NOMO-1 treated with DMSO at 0.1 percent for 48 hours (cell line): ENCODE results near the gene TBKBP1.
A peak's percentile ranks its signal among the peaks of the same experiment; 100 is the strongest.
"Not testable (repeated sequence)": the region's sequence is repeated elsewhere in the genome, so short reads cannot be mapped to it uniquely, and the experiment has no call there.

Experiments
- DNase-seq: peaks from one replicate; lab custom pipeline; 2025; ENCODE audit not compliant: unreplicated experiment; lab: John Stamatoyannopoulos, UW

TBKBP1 gene

DNA sequence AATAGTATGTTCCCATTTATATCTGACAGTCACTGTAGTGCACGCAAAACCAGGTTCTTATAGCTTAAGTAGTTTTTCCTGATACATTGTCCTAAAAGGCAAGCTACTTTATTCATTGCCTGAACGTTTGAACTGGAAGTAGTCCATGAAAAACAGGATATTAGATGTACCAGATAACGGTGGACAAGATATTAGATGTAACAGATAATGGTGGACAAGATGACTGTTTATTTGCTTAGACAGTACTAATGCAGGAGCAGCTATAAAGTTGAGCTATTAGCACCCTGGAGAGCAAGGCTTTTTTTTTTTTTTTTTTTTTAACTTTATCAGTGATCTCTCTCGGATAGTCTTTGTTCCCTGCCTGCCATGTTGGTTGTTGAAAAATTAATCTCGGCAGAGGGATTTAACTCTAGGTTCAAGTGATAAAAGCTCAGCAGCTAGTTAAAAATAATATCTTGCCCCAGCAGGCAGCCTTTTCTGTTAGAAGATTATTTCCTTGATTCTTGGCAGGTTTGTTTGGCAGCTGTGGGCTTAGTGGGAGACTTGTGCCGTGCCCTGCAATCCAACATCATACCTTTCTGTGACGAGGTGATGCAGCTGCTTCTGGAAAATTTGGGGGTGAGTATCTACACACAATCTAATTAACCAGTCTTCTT lies 17.3 kb upstream of the TBKBP1 start:
- DNase-seq, result no peak

DNA sequence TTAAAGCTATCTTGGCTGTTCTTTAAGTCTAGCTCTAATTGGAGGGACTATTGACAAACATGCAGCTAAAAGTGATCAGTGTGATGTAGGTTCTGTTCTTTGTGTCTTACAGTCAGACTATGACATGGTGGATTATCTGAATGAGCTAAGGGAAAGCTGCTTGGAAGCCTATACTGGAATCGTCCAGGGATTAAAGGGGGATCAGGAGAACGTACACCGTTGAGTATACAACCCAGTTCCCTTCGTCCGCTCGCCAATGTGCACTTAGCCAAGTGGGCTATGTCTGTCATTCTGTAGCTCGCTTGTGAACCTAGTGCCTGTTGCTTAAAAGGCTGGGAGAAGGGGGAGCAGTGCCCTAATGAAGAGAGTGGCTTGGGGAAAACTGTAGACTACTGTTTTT lies 15.8 kb upstream of the TBKBP1 start:
- DNase-seq, result no peak

DNA sequence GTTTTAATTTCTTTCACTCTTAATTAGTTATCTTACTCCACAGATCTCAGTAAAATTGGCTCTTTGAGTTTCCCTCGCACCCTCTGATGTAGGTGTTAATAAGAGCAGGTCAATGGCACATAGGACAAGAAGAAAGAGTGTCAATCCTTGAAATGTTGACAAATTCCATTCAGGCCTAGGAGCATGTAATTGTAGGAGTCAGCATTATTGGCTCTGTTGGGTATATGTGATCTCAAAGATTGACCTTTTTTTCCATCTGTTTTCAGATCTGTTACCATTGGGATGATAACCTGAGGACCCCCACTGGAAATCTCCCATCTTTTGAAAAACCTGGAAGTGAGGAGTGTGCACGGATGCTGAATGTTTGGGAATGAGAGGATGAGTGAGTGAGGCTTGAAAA lies 11.8 kb upstream of the TBKBP1 start:
- no peak for DNase-seq

DNA sequence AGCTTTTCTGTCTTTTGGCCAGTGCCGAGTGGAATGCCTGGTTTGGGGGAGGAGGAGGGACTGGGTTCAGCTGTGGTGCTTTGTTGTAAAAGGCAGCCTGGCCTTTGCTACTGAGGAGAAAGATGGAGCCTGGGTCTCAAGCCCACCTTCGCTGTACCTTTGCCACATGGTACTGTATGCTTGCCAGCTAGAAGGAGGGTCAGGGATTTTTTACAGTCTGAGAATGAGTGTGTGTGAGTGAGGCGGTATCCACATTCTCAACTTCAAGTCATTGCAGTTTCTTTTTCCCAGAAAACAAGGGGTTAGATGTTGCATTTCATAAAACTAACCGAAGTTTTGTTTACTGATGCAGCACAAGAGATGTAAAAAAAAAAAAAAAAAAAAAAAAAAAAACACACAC lies 11.2 kb upstream of the TBKBP1 start:
- not testable (repeated sequence) for DNase-seq

DNA sequence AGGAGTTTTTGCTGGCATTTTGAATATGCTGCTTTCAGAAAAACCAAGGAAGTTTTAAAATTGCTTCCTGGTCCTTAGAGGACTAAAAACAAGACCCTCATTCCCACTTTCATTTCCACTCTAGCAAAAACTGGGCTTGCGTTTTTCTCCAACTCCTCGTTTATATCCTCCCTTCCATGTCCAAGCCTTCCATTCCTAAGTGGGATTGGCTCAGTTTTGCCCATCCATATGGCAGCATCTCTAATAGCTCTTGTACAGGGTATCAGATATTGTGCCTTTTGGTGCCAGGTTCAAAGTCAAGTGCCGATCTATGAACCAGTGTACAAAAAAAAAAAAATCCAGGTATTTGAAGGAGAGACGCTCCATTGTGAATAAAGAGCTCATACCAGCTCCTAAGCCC lies 9.9 kb upstream of the TBKBP1 start:
- DNase-seq, result no peak

DNA sequence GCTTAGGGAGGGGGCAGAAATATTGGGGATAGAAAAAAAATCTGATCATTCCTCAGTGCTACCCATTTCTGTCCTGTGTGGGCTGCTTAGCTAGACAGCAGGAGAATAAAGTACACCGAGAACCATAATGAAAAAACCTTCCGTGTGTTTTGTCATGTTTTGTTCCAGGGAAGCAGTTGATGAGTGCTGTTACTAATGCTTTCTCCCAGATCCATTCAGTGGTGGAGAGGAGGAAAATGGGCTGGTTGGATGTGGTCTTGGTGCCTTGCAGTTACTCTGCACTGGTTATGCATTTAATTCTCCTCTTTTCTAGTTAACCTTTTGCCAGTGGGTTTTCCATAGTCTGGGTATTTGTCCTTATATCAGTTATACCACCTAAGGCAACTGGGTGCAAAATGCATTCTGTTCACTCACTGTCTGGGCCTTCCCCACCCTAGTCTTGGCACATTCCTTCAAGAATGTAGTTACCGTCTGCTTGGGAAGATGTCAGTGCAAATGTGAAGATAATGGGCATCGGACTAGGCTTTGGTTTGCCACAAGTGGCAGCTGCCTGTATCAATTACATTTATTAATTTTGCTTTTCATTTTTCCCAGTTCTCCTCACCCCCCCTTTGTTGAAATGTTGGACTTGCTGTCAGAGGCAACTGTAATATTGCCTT lies 9.3 kb upstream of the TBKBP1 start:
- no peak for DNase-seq

DNA sequence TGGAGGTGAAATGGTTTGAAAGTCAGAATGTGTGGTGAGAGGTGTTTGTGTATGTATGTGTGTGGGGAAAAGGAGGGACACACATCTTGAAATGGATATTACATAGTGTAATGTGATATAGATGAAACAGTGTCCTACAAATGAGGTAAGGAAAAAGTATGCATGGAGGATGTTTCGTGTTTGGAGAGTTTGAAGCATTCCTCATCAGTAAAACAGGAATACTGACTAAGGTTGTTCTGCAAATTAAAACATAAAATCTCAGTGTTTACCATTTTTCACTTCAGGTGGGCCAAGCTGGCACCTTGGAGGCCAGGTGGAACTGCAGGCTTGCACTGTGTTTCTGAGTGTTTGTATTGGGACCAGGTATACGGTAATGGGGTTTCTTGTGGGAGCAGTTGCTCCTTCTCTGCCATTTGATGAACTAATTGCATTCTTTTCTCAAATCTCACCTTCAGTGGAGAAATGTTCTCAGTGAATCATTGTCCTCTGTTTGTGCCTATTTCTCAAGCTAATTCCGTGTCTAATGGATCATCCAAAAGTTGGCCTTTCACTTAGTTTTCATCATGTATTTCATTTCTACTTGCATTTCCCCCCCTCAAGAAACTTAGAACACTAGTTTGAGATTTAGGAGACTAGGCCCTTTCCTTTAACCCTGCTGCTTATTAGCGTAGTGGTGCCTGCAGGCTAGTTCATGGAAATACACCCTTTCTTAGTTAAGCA lies 8.2 kb upstream of the TBKBP1 start:
- no peak for DNase-seq

DNA sequence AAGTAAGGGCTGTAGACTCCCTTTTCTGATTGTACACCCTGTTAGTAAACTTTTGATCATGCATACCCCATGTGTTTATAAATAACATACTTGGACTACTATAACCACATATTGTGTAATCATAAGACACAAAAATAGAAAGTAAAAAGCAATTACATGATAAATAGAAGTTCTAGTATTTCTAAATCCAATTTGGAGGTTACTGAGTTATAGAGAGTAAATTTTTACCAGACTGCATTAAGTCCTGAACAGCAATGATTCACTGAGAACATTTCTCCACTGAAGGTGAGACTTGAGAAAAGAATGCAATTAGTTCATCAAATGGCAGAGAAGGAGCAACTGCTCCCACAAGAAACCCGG lies 7.7 kb upstream of the TBKBP1 start:
- no peak for DNase-seq

DNA sequence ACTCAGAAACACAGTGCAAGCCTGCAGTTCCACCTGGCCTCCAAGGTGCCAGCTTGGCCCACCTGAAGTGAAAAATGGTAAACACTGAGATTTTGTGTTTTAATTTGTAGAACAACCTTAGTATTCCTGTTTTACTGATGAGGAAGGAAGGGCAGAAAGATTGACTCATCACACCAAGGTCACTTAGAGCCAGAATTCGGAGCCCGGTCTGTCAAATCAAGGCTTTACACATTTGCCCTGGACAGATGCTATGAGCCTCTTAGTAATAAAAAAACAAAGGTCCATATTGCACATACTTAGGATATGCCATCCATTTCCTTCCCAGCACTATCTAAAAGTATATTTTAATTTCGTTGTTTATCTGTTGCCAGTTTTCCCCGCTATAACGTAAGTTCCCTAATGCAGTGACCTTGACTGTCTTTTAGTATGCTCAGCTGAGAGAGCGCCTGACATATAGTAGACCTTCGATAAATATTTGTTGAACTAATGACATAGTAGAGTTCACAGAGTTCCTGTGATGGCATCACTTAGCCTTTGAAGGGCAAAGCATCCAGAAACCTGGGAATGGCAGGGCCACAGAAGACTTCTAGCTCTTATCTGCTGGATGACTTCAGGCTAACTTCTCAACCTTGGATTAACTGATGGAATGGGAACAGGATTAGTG lies 7.2 kb upstream of the TBKBP1 start:
- DNase-seq, result no peak

DNA sequence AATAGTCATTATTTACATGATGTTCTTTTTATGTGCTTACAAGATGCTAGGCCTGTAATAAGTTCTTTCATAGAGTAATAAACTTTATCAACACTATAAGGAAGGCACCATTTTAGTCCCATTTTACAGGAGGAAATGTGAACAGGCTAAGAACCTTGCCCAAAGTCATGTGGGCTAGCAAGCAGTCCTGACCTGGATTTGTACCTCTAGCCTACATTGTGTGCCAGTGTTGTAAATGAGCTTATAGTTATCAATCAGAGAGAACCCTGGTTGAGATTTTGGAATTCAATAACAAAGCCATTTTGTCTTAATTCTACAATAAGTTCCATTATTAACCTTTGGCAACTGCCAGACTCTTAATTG lies 6.7 kb upstream of the TBKBP1 start:
- DNase-seq, result no peak

DNA sequence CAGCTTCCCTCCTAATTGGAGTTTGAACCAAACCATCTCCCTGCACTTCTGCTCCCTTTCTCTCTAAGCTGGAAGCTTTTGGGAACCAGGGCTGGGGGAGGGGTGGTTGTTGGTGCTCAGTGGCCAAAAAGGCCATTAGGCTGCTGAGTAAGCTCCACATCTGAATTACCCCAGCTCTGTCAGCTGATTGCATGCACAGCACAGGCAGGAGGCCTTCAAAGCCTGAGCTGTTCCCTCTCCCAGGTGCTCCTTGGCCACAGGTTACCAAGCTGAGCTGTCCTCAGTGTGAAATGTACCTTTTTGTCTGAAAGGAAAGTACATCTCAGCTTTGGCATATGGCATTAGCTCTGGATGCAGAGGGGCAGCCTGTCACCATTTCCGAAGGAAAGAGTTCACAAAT lies 6.2 kb upstream of the TBKBP1 start:
- no peak for DNase-seq

DNA sequence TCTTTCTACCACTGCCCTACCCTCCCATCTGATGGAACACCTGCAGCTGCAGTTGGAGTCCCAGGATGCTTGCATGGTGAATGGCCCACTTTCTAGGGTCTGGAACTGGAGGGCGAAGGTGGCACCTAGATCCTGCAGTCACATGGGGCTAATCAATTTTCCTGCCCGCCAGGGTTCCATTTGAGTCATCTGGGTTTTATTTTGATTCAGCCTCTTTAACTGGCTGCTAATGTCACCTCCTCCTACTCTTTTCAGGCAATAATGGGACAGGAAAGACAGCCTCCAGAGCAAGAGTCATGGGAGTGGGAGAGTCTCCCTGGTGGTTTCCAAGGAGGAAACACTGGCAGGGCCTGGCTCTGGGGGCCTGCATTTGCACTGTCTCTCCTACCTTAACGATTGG lies 3.8 kb upstream of the TBKBP1 start:
- no peak for DNase-seq

DNA sequence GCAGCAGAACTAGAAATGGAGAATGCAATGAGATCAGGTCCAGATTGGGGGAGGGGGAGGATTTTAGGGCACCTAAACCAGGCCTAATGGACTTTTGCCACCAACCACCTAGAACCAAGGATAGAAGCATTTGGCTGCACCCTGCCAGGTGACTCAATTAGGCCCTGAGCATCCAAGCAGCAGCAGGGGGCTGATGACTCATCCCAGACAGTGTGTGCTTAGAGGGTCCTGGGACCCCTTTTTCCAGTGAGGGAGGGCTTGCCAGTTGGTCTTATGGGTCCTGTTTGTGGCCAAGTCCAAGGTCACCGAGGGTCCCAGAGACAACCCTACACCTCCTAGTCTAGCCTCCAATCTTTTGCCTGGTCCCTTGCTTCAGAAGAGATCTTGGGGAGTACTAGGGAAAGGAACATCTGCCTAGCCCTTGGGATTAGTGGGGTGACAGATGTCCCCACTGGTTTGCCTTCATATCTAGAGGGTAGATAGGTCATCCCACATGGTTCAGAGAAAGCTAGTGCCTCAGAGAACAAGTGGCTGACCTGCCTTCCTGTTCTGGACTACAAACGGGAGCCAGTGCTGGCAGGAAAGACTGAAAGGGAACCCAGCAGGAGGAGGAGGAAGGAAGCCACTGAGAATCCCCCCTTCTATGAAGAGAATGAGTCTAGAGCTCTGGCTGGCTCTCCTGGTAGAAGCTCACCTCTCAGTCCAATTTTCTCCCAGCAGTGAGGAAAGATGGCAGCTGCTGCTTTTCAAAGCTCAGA lies 1.6 kb upstream of the TBKBP1 start:
- no peak for DNase-seq

DNA sequence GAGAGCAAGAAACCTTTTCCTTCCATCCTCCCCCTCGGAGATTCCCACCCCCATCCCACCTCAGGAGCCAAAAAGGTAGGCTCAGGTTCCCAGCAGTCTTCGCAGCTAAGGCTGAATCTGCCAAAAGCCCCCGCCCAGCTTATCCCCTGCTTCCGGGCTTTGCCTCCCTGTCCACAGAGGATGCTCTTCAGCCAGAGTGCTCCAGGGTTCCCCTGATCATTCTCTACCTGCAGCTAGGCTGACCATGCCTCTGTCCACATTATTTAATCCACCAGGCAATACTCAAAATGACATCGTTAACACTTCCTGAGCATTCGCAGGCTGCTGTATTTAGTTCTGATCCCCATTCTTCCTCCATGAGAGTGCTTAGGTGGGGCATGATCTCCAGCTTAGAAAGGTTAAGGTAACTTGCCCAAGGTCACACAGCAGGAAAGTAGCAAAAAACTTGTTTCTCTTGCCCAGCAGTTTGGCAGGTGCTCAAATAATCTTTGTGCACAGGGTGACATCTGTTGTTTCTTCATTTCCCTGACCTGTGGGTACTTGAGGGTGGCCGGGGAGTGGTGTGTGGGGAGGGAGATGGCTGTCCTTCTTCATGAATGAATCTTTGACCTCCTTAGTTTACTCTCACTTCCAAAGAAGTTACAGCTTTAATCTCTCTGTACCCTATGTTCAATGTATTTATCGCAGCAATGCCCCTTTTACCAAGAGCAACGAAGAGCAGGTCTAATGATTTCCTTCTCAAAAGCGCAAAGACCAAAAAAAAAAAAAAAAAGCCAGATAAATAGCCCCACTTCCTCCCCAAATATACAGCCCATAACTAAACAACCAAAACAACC lies 848 bp upstream of the TBKBP1 start:
- no peak for DNase-seq

DNA sequence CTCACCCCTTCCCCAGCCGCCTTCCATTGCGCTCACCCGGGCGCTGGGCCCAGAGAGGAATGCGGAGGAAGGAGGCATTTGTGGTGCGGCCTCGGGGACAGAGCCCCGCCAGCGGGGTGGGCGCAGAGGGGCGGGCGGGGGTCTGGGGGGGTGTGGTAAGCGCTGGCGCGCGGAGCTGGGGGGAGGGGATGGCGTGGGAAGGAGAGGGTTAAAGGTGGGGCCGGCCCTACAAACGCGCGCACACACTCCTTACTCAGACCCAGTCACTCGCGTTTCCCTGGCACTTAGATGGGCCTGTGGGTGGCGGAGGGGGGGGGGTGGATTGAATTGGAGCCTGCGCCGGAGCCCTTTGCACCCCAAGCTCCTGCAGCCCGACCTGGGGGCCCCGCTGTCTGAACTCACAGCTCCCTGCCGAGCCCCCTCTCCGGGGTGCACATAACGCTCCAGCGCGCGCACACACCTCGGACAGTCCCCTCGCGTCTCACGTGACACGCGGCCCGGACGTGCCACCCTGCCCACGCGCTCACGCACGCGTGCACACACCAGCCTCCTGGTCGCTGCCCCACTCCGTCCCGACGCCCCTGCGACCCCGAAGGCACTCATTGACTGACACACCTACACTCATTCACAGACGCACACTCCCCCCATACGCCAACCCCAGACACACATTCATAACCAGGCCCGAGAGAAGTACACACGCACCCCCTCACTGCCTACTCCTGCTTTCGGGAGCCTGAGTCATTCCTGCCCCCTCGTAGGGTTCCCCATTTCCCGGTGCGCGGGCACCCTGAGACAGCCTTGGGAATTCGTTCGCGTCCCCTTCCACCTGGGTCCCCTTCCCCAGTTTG lies 844 bp downstream of the TBKBP1 start:
- DNase-seq, result peak; percentile 62

DNA sequence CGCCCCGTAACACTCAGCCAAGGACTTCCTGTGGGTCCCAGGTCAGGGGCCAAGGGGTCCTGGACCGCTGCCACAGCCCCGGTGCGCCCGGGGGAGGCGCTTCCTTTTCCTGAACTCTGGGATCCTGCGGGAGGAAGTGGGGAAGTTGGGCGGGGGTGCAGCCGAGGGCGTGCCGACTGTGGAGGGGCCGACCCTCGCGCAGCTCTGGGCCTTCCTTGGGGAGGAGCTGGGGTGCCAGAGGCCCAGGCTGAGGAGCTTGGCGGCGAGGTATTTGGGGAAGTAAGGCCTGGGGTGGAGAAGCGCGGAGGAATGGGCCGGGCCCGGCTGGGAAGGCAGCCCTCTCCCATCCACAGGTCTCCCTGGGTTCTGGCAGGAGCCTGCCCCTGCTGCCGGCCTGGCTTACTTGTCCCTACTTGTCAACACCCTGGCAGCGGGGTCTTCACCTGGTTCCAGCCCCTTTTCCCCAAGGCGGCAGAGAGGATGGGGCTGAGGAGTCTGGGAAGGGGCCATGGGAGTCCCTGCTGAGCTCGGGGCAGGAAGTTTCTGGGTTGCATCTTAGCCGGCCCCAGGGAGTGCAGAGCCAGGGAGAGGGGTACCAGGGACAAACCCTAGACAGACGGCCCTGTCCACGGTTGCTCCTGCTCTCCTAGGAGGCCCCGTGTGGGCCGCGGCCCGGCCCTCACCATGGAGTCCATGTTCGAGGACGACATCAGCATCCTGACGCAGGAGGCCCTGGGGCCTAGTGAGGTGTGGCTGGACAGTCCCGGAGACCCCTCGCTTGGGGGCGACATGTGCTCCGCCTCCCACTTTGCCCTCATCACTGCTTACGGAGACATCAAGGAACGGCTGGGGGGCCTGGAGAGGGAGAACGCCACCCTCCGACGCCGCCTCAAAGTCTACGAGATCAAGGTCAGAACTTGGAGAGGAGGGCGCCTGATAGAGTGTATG lies 1.7 kb downstream of the TBKBP1 start:
- DNase-seq, result peak; percentile 48

DNA sequence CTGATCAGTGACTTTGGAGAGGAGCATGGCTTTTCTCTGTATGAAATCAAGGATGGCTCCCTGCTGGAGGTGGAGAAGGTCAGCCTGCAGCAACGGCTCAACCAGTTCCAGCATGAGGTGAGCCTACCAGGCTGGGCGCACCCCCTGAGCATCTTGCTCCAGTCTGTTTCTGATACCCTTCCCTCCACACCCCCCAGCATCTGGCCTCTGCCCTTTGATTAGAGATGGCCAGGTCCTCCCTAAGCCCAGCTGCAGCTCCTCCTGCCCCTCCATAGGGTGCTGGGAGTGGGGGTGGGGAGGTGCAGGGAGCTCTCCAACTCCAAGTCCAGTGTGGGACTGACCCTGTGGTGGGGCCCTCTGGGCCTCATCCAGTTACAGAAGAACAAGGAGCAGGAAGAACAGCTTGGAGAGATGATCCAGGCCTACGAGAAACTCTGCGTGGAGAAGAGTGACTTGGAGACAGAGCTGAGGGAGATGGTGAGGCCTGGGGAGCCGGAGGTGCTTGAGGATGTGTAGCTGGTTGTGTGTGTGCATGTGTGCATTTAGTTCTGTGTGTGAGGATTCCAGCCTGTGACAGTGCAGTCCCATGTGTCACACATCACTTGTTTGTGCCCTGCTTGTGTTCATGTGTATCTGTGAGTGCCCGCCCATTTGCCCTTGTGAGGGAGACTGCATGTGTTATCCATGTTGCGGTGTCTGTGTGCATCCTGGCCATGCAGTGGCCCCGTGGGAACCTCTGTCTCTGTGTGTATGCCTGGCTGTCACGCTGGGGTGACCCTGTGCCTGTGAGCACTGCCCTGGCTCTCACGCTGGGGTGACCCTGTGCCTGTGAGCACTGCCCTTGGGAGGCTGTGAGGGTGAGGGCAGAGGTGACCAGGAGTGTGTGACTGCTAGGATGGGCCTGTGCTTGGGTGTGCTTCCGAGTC lies 3.0 kb downstream of the TBKBP1 start:
- no peak for DNase-seq
